Measurements from ENCODE around the gene PTPRD.

The PTPRD gene

DNA sequence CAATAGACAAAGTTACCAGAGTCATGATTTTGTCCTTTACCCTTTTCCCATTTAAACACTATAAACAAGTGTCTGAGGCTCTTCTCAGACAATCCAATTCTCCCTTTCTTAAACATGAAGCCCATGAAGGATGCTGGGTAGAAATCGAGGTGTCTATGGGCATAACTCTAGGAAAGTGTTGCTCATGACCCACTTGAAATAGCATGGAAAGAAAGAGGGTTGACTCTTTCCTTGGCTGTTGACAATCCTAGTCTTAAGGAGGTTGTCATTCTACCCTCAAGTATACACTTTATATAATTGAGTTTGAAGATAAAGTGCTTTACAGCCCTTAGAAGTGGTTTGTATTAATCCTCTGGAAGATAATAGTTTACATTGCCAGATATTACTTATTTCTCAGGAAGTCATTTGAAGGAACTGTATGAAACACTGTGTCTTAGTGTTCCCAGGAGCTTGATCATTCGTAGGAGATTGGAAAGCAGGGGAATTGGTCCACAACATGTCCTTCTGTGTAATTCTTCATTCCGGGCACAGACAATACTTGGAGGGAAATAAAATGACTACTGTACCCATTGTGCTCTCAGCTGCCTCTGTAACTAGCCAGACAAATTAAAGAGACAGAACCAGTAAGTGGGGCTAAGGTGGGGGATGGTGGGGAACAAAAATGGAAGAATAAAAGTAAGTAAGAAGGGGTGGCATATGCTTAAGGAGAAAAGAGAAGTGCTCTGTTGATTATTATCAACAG is 1734.9 kb downstream of the PTPRD start:
- DNase-seq (ENCODE audit: low read depth in 2 of 3, low spot score in 1 of 3): no peak

DNA sequence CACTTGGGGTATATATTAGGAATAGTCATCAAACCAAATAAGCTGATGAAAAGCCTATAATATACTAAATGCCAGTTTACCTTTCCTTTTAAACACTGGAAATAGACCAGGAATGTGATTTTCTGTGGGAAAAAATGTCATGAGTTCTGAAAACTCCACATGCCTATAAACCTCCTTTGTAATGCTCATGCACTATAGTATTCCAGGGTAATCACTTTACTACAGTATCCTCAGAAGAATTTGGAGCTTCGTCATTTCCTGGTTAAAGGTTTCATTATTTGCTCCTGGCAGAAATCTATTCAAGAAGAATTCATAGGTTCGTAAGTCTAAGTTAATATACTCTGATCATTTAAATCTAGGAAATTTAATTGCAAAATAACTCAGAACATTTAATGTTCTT is 1736.5 kb downstream of the PTPRD start:
- DNase-seq (ENCODE audit: low read depth in 2 of 3, low spot score in 1 of 3): no peak

DNA sequence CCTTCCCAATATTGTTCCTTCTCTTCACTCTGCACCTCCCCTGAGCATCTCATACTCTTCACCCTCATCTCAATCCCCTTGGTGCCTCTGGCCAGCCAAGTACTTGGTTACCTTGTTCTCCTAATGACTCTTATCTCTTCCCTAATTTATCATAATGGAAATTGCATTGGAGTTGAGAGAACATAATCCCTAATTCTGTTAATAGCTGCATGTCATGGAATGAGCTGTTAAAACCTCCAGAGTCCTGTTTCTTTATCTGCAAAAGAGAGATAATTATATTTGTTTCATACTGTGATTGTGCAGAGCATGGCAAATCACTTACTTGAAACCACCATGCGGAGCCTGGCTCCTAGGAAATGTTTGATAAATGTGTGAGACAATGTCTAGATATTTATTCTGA is 1738.3 kb downstream of the PTPRD start:
- no peak for DNase-seq (ENCODE audit: low read depth in 2 of 3, low spot score in 1 of 3)

DNA sequence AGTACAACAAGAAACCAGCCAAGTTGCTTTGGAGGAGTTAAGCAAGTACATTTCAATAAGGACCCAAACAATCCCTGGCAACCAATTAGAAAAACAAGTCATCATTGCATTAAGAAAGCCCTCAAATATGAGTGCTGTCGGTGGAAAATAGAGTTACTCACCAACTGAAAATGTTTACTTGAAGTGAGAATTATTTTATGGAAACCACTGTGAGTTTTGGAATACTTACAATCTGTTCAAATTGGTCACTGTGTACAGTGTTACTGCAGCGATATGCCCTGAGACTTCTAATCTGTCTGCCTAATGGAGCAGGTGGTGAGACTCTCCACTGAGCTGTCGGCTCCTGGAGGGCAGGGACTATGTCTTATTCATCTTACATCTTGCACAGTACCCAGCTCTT is 1740.0 kb downstream of the PTPRD start:
- DNase-seq (ENCODE audit: low read depth in 2 of 3, low spot score in 1 of 3): no peak

DNA sequence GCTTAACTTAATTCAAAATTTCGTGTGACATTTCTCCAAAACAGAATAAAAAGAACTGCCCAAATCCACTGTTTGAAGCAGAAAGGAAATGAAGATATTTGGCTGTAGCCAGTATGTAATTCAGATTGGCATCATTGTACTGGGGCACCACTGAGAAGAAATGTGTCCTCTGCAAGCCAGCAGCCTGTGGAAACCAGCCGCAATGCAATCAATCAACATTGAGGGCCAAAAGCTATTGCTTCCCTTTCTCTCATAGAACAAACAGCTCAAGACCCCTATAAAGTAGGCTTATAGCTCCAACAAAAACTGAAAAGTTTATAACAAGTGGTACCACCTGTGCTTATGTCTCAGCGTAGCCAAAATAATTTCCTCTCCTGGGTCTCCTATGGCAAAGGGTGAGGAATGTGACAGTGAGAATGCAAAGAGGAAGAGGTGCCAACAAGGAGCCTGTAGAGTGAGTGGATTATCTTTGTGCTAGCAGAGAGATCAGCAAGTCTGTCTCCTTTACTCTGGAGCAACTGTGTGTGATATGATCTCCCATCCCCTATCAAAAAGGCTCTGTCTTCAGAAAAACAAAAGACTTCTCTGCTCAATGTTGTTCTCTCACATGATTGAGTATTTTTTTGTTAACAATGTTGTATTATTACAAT is 1740.9 kb downstream of the PTPRD start:
- no peak for DNase-seq (ENCODE audit: low read depth in 2 of 3, low spot score in 1 of 3)

DNA sequence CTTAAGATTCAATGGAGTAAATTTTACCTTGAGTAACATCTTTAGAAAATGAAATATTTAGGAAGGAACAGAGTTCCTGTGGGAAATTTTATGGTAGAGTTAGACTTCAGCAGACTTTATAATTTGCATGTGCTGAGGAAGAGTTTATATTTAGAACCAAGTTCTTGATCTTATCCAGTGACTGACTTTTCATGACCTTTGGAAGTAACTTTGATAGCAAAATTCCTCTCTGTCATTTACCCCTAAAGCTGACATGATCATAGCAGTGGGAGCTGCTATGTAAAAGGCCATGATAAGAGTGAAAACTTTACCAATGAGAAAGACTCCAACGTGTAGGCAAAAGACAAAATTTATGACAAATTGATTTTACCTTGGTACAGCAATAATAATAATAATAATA is 1741.4 kb downstream of the PTPRD start:
- DNase-seq (ENCODE audit: low read depth in 2 of 3, low spot score in 1 of 3): no peak

DNA sequence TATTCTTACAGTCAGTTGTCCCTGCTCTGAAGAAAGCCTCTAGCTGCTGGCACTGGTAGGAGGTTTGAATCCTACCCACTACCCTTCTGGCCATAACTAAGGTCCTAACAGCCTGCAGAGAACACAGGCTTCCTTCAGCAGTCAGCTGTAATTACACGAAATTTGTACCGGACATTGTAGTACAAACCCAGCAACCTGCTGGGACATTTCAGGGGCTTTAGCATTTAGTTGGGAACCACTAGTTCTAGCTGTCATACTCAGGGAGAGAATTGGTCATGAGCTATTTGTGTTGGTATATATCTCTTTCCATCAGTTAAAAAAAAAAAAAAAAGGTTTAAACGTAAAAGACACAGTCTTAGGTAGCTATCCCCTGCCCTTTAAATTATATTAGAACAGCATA is 1743.0 kb downstream of the PTPRD start:
- DNase-seq (ENCODE audit: low read depth in 2 of 3, low spot score in 1 of 3): no peak

DNA sequence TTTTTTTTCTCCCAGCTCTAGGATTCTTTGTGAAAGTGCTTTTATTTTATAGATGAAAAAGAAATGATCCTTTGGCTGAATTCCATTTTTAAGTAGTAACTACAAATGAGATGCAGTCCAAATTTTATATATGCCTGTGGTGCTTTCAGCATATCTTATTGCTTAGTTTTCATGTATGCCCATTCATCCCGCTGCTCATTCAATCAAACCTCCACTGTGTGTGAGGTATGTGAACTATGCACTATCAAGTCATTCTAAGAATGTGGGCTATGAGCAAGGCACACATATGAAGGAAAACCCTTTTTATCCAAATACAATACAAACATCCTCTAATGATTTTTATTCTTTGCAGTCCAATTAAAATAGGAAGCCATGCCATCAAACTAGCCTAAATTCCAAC is 1744.2 kb downstream of the PTPRD start:
- no peak for DNase-seq (ENCODE audit: low read depth in 2 of 3, low spot score in 1 of 3)

DNA sequence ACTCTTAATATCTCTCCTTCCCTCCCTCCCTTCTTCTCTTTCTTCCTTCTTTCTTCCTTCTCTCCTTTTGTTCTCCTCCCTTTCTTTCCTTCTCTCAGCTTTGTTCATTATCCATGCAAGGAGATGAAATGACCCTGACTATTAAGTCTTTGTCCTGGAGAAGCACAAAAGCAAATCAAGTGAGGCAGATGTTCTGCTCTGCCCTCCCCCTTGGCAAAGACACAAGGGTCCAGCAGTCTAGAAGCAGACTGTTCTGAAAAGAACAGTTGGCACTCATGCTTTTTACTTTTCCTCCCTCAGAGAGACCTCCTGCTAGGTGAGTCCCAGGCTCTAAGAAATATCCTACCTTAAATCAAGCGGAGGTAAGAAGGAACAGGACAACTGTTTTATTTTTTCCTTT is 1745.7 kb downstream of the PTPRD start:
- no peak for DNase-seq (ENCODE audit: low read depth in 2 of 3, low spot score in 1 of 3)

DNA sequence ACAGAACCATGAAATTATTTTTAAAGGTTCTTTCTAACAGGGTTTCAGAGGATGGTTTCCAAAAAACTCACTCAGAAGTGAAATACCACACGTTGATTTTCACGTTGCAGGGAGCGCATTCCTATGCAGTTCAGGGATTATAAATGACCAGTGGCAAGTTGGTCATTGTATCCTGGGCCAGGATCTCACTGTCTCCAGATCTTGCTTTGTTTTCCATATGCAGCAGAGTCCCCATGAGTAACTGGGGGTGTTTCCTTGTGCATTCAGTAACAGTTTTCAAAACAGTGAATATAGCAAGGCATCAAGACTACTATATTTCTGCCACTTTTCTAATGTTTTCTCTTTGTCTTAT is 1748.3 kb downstream of the PTPRD start:
- no peak for DNase-seq (ENCODE audit: low read depth in 2 of 3, low spot score in 1 of 3)

DNA sequence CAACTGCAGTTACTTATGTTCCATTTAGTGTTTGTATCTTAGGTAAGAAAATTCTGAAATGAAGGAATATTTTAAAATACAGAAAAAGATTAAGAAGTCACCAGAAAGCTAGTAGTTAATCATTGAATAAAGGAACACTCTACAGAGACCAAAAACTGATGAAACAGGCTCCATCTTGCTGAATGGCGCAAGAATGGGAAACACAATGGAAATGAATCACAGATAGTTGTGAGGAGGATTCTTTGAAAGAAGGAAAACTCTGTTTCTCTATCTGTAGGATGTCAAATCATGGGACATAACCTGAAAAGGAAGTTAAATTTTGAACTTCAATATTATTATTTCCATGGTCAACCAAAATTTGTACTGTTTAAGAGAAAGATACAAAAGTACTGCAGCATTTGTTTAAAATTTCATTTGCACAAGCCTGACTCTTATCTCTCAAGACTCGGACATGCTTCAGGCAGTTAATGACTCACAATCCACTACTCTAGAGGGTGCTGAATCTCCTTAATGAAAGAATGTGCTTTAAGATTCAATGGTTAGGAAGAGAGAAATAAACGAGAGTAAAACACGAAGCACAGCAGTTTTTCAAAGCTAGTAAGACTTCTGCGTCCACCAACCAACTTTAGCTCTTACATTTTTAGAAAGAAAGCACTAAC is 1748.8 kb downstream of the PTPRD start:
- DNase-seq (ENCODE audit: low read depth in 2 of 3, low spot score in 1 of 3): no peak

DNA sequence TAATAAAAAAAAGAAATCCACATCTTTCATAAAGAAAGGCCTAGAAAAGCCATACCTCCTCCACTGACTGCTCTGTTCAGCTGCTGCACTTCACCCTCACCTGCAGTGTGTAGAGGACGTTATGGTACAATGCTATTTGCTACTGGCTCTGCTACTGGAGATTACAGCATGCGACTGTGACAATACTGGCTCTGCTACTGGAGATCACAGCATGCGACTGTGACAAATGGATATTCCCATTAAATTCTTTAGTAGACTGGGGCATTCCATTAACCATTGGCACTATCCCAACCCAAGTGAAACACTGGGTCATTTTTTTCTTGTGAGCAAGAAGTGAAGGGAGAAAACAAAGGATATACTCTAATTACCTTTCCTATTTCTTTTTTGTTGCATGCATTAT is 1749.7 kb downstream of the PTPRD start:
- DNase-seq (ENCODE audit: low read depth in 2 of 3, low spot score in 1 of 3): no peak

DNA sequence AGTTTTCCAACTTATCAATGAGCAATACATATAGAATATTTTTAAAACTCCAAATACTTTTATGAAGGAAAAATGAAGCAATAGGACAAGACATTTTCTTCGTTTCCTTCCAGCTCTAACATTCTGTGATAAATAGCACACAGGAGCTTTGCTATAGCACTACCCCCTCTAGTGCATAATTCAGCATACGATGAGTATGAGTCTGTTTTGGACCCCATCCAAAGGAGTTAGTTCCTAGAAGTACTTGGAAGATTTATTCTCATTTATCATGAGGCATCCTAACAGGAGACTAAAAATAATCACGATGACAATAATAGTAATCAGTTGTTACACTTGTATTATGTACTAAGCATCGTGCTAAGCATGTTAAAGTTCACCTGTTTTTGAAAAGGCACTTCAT is 1751.9 kb downstream of the PTPRD start:
- no peak for DNase-seq (ENCODE audit: low read depth in 2 of 3, low spot score in 1 of 3)

DNA sequence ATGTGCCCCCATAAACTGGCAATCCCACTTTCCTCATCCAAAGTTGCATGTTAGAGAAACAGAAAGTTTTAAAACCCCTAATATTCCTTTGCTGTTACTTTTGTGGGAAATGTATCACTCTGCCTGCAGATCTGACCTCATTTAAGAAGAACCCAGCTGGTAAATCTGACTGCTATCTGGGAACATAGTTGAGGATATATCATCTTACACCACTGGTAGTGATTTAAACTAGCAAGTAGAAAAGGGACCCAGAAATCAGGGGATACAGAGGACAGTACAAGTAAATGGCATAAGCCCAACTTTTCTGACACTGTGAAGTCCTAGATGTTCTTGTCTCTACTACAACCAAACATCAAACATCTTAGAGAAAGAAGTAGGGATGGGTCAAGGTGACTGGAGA is 1752.7 kb downstream of the PTPRD start:
- no peak for DNase-seq (ENCODE audit: low read depth in 2 of 3, low spot score in 1 of 3)

DNA sequence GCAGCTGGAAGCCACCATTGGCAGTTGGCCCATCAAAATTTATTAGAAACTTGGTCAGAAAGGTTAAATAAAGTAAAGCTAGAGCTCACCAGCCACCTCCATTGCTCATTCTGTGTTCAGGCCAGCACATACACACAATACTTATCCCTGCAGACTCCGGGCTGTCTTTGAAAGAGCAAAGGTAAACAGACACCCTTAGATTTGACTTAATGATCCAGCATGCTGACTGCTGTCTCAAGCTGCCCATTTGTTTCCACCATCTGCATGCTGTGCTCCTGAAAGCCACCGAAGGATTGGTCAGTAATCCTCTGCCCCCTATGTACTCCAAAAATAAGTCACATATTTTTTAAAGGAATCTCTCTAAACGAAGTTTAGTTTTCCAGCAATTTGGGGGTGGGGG is 1753.4 kb downstream of the PTPRD start:
- no peak for DNase-seq (ENCODE audit: low read depth in 2 of 3, low spot score in 1 of 3)

DNA sequence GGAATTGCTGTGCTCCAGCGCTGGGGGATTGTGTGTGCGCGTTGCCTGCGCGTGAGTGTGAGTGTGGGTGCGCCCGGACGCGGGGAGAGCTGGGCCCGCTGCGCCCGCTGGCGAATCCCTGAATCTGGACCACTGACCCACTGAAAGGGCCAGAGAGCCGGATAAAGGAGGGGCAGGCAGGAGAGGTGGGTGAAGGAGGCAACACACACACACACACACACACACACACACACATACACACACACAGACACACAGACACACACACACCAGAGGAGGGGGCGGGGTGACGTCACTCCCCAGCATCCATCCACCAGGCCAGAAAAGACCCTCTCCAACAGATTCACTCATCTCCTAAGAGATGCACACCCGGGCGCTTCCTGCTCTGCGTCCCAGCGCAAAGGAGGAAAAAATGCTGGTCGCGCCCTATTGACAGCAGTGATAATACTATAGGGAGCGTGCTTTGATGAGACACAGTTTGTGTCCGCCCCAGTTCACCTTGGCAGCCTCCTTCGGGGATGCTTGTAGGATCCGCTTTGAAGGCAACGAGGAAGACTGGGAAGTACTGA is 1754.1 kb downstream of the PTPRD start:
- DNase-seq (ENCODE audit: low read depth in 2 of 3, low spot score in 1 of 3): no peak

DNA sequence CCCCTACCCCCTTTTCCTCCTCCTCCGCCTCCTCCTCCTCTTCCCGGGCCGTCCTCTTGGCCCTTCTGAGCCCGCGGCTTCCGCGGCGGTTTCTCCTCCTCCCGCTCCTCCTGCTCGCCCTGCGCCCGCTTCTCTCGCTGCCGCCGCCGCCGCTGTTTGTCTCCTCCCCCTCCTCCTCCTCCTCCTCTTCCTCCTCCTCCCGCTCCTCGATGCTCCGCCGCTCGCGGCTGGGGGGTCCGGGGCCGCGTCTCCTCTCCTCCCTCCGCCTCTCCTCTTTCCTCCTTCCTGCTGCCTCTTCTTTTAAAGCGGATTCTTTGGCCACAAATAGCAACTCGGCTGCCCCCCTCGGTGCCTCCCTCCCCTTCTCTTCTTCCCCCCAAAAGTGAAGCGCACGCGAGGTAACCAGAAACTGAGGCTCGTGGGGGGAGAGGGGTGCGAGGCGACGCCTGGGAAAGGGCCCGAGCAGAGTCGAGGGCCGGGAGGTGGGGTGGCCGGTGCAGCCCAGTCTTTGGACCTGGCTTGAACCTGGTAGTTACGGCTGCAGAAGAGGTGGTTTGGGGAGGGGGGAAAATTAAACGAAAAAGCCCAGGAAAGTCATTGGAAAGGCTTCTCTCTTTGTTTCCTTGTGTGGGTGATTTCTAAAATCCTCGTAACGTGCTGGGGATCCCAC is 1754.7 kb downstream of the PTPRD start:
- DNase-seq (ENCODE audit: low read depth in 2 of 3, low spot score in 1 of 3): no peak

DNA sequence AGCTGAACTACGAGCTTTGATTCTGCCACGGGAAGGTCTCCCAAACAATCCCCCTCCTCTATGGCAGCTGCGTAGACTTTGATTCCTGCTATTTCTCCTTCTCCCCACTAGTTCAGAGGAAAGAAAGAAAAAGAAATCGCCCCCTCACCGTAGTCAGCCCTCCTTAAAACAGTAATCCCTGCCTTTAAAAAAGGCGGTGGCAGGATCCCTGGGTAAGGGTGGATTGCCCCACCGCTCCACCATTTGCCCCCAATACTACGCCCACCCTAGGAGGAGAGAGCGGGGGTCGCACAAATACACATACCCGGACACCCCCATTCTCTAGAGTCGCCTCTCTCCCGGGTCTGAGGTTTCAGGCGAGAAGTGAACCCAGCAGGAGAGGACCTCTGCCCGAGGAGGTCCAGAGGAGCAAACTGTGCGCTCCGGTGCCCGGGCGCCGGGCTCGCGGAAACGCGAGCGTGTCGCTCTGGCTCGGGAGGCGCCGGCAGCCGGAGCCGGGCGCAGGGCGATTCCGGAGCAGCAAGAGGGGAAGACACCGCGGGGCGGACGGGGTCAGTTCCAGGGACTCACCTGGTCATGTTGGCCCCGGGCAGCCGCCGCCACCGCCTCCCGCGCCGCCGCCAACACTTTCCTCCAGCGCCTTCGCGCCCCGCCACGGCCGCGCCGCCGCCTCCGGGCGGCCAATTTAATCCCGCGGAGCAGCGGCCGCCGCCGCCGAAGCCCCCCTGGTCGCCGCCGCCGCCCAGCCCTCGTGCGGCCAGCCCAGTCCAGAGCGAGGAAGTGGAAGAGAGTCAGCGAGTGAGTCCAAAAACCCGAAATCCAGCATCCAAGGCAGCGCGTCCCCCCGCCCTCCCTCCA is 1755.5 kb downstream of the PTPRD start:
- no peak for DNase-seq (ENCODE audit: low read depth in 2 of 3, low spot score in 1 of 3)

DNA sequence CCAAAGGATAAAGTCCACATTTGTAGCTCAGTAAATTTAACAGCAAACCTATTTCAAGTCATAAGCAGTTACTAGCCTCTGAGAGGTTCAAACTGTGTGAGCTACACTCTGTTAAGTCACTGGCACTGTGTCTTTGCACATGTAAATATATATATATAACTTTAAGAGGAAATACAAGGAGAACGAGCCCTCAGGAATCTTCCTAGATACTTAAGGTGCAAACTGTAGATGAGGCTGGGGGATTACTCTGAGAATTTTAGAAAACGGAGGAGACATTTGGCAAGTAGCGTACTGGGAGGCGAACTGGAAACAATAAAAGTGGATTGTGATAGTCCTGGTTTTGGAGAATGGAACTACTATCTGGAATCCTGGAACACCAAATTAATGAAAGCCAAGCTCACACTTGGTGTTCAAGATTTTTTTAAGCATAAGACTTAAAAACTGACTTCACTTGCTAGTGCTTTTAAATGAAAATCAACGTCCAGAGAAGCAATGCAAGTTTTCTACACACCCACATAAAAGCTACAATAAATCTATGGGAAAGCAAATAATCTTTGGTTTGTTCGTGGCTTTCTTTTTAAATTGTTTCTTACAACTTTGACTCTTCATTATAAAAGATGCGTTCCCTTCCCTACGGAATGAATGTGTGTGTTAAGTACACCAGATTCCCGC is 1756.3 kb downstream of the PTPRD start:
- DNase-seq (ENCODE audit: low read depth in 2 of 3, low spot score in 1 of 3): no peak

DNA sequence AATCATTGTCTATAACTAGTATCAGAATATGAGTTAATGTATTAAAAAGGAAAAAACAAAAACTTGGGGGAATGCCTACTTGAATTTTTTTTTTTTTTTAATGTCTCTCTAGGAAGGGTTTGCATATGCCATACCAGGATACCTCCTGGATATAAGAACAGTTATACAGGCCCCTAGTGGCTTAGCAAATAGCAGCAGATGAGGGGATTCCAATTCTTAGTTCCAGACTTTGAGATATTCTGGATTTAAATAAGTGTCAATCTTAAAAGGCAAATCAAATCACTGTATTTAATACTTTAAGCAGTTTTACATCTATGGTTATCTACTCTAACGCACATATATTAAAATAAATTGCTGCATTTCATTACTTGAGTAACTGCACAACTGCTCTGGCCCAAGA is 1757.8 kb downstream of the PTPRD start:
- DNase-seq (ENCODE audit: low read depth in 2 of 3, low spot score in 1 of 3): no peak
